WTC11 (cell line): ENCODE data around the gene TBC1D10B. TPM values are rescaled to one million over a fixed set of nuclear protein-coding genes. Genes with fewer than 3 reads are reported as not detected.
"Not testable (repeated sequence)": the region's sequence is repeated elsewhere in the genome, so short reads cannot be mapped to it uniquely, and the experiment has no call there.

ENCODE experiments used
- ATAC-seq: fragments of 200-7000 bp; cut with Tn5 transposase; 2 replicates; pipeline ENCODE4 v1.10.0; 2021; ENCODE audit warnings: mild to moderate bottlenecking, moderate library complexity
- CTCF ChIA-PET: fragments of 300-600 bp; sonication (Branson Sonifier 250); formaldehyde crosslinking; loops from one replicate; lab custom pipeline; 2021; ENCODE audit warnings: antibody characterized with exemption; lab: Charles Lee
- POLR2A ChIA-PET: fragments of 350-600 bp; sonication (Branson Sonifier 250); formaldehyde crosslinking; loops from one replicate; lab custom pipeline; 2021; ENCODE audit warnings: antibody characterized with exemption; lab: Charles Lee
- DNase-seq: peaks from one replicate; pipeline ENCODE4 v3.0.0; 2021; ENCODE audit warnings: low spot score
- H3K27ac Mint-ChIP-seq: 2 replicates; pipeline ENCODE4 v1.8.0; 2021; ENCODE audit warnings: mixed read lengths
- H3K27me3 Mint-ChIP-seq: 2 replicates; pipeline ENCODE4 v1.8.0; 2021; ENCODE audit warnings: low read depth, mild to moderate bottlenecking, moderate library complexity, mixed read lengths
- H3K36me3 Mint-ChIP-seq: 2 replicates; pipeline ENCODE4 v1.8.0; 2021; ENCODE audit warnings: mixed read lengths
- H3K4me1 Mint-ChIP-seq: 2 replicates; pipeline ENCODE4 v1.8.0; 2022; ENCODE audit warnings: mixed read lengths
- H3K4me3 Mint-ChIP-seq: 2 replicates; pipeline ENCODE4 v1.8.0; 2021; ENCODE audit warnings: mild to moderate bottlenecking, moderate library complexity, mixed read lengths
- H3K9me3 Mint-ChIP-seq: 2 replicates; pipeline ENCODE4 v1.8.0; 2021; ENCODE audit warnings: mixed read lengths
- ARID4B ChIP-seq: sonication (generic); formaldehyde crosslinking; IDR thresholded peaks from 2 replicates; pipeline ENCODE4 v1.8.0; 2023; ENCODE audit warnings: missing genetic modification reagents, mild to moderate bottlenecking, borderline replicate concordance
- FOXK1 ChIP-seq: sonication (generic); formaldehyde crosslinking; IDR thresholded peaks from 2 replicates; pipeline ENCODE4 v1.8.0; 2022; ENCODE audit warnings: mild to moderate bottlenecking, moderate library complexity, missing genetic modification reagents
- FOXP1 ChIP-seq: sonication (generic); formaldehyde crosslinking; IDR thresholded peaks from 2 replicates; pipeline ENCODE4 v1.8.0; 2022; ENCODE audit warnings: missing genetic modification reagents, mild to moderate bottlenecking, moderate library complexity, borderline replicate concordance
- GABPB1 ChIP-seq: sonication (generic); formaldehyde crosslinking; IDR thresholded peaks from 2 replicates; pipeline ENCODE4 v1.8.1; 2023; ENCODE audit warnings: mild to moderate bottlenecking, missing genetic modification reagents
- HMGXB4 ChIP-seq: sonication (generic); formaldehyde crosslinking; IDR thresholded peaks from 2 replicates; pipeline ENCODE4 v1.8.1; 2023; ENCODE audit warnings: mild to moderate bottlenecking, moderate library complexity, missing genetic modification reagents
- MYBL2 ChIP-seq: sonication (generic); formaldehyde crosslinking; IDR thresholded peaks from 2 replicates; pipeline ENCODE4 v1.8.1; 2023; ENCODE audit warnings: mild to moderate bottlenecking, moderate library complexity, missing genetic modification reagents
- NR1H2 ChIP-seq: sonication (generic); formaldehyde crosslinking; IDR thresholded peaks from 2 replicates; pipeline ENCODE4 v1.9.0; 2021; ENCODE audit warnings: mild to moderate bottlenecking, moderate library complexity, missing genetic modification reagents
- SP1 ChIP-seq: sonication (generic); formaldehyde crosslinking; conservative IDR thresholded peaks from 2 replicates; pipeline ENCODE4 v1.8.1; 2022; ENCODE audit warnings: missing genetic modification reagents
- ZBTB43 ChIP-seq: sonication (generic); formaldehyde crosslinking; IDR thresholded peaks from 2 replicates; pipeline ENCODE4 v1.8.1; 2023; ENCODE audit warnings: mild to moderate bottlenecking, missing genetic modification reagents
- ZNF263 ChIP-seq: sonication (generic); formaldehyde crosslinking; IDR thresholded peaks from 2 replicates; pipeline ENCODE4 v1.8.1; 2022; ENCODE audit warnings: low read depth, mild to moderate bottlenecking, moderate library complexity, missing genetic modification reagents
- total RNA-seq: library from RNA; stranded (reverse); gene quantifications from 3 replicates; pipeline ENCODE4 v1.2.3, GENCODE V29; 2021
- TF ChIP-seq, protein P1 (sequence below): sonication (generic); formaldehyde crosslinking; IDR thresholded peaks from 2 replicates; pipeline ENCODE4 v1.8.0; 2022; ENCODE audit warnings: mild to moderate bottlenecking, missing genetic modification reagents
- TF ChIP-seq, protein P2 (sequence below): sonication (generic); formaldehyde crosslinking; IDR thresholded peaks from 2 replicates; pipeline ENCODE4 v1.8.1; 2022; ENCODE audit warnings: mild to moderate bottlenecking, moderate library complexity, missing genetic modification reagents

TBC1D10B gene
- total RNA-seq, 1 experiment from 2014 or later, result 40.5 TPM

GRCh38 chr16:30335598-30336474 is 34.5 kb downstream of the TBC1D10B start:
- Mint-ChIP-seq H3K27me3 (no peaks in the 10 kb centered on the region), H3K4me3 (peak overlapping the region; percentile 67), H3K27ac (no peak overlapping the region), H3K36me3 (no peaks in the 10 kb centered on the region), H3K9me3 (peaks cover 5% of the 10 kb centered on the region; the same call in 1 of the 2 replicates), H3K4me1 (peaks cover 15% of the 10 kb centered on the region)
- no peak for ATAC-seq
- ChIA-PET POLR2A (interaction anchor here (0.7 to 1.5 kb wide), 4 partner anchors 19 to 94 kb away, joined by 4 to 6 read pairs (median 4); partner anchors contain the start of genes CD2BP2 and DCTPP1), CTCF (interaction anchor here (0.9 to 1.6 kb wide), 6 partner anchors 17 to 280 kb away, joined by 3 to 4 read pairs (median 3); partner anchors contain the start of genes DCTPP1 and ZNF48)
- TF ChIP-seq NR1H2 (CRISPR knock-in tag) (no peak), GABPB1 (0 out of 2 replicates have a peak, but pooled peaks have one; percentile 17)
- DNase-seq, result no peak

DNA sequence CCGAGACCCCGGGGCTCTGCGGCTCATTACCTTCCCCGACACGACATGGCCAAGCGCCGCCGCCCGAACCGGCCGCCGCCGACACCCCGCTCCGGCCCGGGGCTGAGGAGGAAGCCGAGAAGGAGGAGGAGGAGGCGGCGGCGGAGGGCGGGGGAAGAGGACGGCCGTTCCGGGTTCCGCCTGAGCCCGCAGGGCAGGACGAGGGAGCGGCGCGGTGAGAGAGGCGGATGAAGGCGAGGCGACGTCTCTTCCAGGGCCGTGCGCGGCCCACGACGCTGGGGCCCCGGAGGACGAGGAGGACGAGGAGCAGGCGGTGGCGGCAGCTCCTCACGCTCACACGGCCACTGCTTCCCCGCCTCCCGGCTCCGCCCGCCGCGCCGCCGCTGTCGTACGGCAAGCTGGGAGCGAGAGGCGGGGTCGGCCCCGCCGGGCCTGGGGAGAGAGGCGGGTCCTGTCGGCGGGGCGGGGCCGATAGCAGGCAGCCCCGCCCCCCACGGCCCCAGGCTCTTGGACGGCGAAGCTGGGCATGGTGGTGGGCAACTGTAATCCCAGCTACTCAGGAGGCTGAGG is 35.2 kb downstream of the TBC1D10B start:
- TF ChIP-seq HMGXB4 (CRISPR knock-in tag) (peak; percentile 38; the same call in 1 of the 2 replicates), SP1 (CRISPR knock-in tag) (peak; percentile 80), MYBL2 (CRISPR knock-in tag) (peak; percentile 62; the same call in 1 of the 2 replicates), ZNF263 (peak; percentile 50), ZBTB43 (CRISPR knock-in tag) (0 out of 2 replicates have a peak, but pooled peaks have one; percentile 45), ARID4B (CRISPR knock-in tag) (0 out of 2 replicates have a peak, but pooled peaks have one; percentile 17), FOXK1 (CRISPR knock-in tag) (peak; percentile 47; the same call in 1 of the 2 replicates), GABPB1 (peak; percentile 24; the same call in 1 of the 2 replicates), FOXP1 (0 out of 2 replicates have a peak, but pooled peaks have one; percentile 37)
- TF ChIP-seq, protein P1, sequence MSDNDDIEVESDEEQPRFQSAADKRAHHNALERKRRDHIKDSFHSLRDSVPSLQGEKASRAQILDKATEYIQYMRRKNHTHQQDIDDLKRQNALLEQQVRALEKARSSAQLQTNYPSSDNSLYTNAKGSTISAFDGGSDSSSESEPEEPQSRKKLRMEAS (CRISPR knock-in tag), result 0 out of 2 replicates have a peak, but pooled peaks have one; percentile 36
- TF ChIP-seq, protein P2, sequence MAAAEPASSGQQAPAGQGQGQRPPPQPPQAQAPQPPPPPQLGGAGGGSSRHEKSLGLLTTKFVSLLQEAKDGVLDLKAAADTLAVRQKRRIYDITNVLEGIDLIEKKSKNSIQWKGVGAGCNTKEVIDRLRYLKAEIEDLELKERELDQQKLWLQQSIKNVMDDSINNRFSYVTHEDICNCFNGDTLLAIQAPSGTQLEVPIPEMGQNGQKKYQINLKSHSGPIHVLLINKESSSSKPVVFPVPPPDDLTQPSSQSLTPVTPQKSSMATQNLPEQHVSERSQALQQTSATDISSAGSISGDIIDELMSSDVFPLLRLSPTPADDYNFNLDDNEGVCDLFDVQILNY (CRISPR knock-in tag), result peak; percentile 56; the same call in 1 of the 2 replicates
- CTCF ChIA-PET, result interaction anchor here (0.9 to 1.6 kb wide), 7 partner anchors 18 to 280 kb away, joined by 3 to 4 read pairs (median 3); partner anchors contain the start of genes DCTPP1 and ZNF48
- DNase-seq (peak; percentile 86), ATAC-seq (peak; percentile 82)
- not testable (repeated sequence) for H3K9me3 Mint-ChIP-seq, H3K36me3 Mint-ChIP-seq, H3K27ac Mint-ChIP-seq, H3K27me3 Mint-ChIP-seq
- Mint-ChIP-seq H3K4me1 (peaks cover 15% of the 10 kb centered on the region), H3K4me3 (peak overlapping the region; percentile 67)
- POLR2A ChIA-PET, result interaction anchor here (0.7 to 1.5 kb wide), 4 partner anchors 20 to 95 kb away, joined by 4 to 6 read pairs (median 4); partner anchors contain the start of genes CD2BP2 and DCTPP1

DNA sequence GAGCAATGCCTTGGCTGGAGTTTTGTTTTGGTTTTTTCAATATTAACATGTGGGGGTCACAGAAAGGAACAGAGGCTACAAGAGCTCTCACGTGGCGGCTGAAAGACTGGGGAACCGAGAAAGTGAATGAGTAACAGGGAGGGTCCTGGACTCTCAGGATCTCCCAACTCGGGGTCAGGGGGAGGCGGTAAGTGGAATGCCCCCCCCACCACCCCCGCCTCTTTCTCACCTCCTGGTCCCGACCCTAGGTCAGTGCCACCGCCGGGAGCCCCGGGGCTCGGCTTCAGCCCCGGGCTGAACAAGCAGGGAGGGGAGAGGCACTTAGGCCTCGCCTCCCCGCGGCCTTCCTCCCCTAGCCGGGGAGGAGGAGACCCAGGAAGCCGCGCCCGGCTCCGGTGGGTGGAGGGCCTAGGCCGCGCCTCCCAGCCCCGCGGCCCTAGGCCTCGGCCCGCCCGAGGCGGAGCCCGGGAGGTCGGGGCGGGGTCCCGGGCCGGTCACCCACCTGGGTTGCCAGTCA is 35.8 kb downstream of the TBC1D10B start:
- Mint-ChIP-seq H3K4me3 (peak overlapping the region; percentile 95), H3K4me1 (peaks cover 11% of the 10 kb centered on the region), H3K27ac (peak overlapping the region; percentile 98)
- H3K36me3 Mint-ChIP-seq, H3K27me3 Mint-ChIP-seq, H3K9me3 Mint-ChIP-seq: not testable (repeated sequence)
- ATAC-seq (peak; percentile 96), DNase-seq (peak; percentile 82)
- ChIA-PET CTCF (interaction anchor here (0.9 to 1.6 kb wide), 6 partner anchors 18 to 281 kb away, joined by 3 to 4 read pairs (median 4); partner anchors contain the start of genes DCTPP1 and ZNF48), POLR2A (interaction anchor here (1.4 to 1.5 kb wide), 2 partner anchors 83 to 95 kb away, joined by 4 to 5 read pairs; partner anchors contain the start of gene DCTPP1)

- POLR2A ChIA-PET, DNase-seq, ATAC-seq, H3K36me3 Mint-ChIP-seq, H3K27me3 Mint-ChIP-seq, CTCF ChIA-PET, H3K4me1 Mint-ChIP-seq, H3K9me3 Mint-ChIP-seq, H3K4me3 Mint-ChIP-seq: not testable (repeated sequence)
- peak overlapping the region; percentile 15; the same call in 1 of the 2 replicates for H3K27ac Mint-ChIP-seq
Measured at GRCh38 chr16:30324220-30324619, 46.1 kb downstream of the TBC1D10B start.

GRCh38 chr16:30318647-30319046 is 51.6 kb downstream of the TBC1D10B start:
- ATAC-seq, H3K27me3 Mint-ChIP-seq, H3K9me3 Mint-ChIP-seq, CTCF ChIA-PET, H3K4me1 Mint-ChIP-seq, H3K4me3 Mint-ChIP-seq, DNase-seq, POLR2A ChIA-PET, H3K36me3 Mint-ChIP-seq, H3K27ac Mint-ChIP-seq: not testable (repeated sequence)
